PC-3 (cell line): ENCODE measurements around the gene EHMT2. TPM values are rescaled to one million over a fixed set of nuclear protein-coding genes. Genes with fewer than 3 reads are reported as not detected.

Experiments
- ATAC-seq: fragments of 200-7000 bp; cut with Tn5 transposase; 2 replicates; pipeline ENCODE4 v1.9.1; 2020; ENCODE audit warnings: mild to moderate bottlenecking, moderate library complexity
- BruUV-seq: library from RNA; stranded (reverse); fragments of 400-500 nt; replicated peaks from 2 replicates; lab custom pipeline; 2021; lab: Mats Ljungman, UMichigan
- CTCF ChIA-PET: fragments of 300-600 bp; sonication (Branson Sonifier 250); formaldehyde crosslinking; loops from one replicate; lab custom pipeline; 2022; ENCODE audit warnings: antibody characterized with exemption; lab: Charles Lee
- POLR2A ChIA-PET: fragments of 300-600 bp; sonication (Branson Sonifier 250); formaldehyde crosslinking; loops from one replicate; lab custom pipeline; 2022; ENCODE audit warnings: antibody characterized with exemption; ENCODE audit not compliant: unreplicated experiment; lab: Charles Lee
- DNase-seq: peaks from one replicate; pipeline ENCODE4 v3.0.0-alpha.2; 2015
- H2AFZ ChIP-seq: fragments of 300-600 bp; sonication (generic); 2 replicates; pipeline ENCODE4 v1.6.0; 2016; ENCODE audit warnings: antibody characterized with exemption, low read length
- H3F3A ChIP-seq: fragments of 300-600 bp; sonication (generic); one replicate; pipeline ENCODE4 v1.6.0; 2017; ENCODE audit warnings: antibody characterized with exemption, low read length, control low read depth, mild to moderate bottlenecking; ENCODE audit not compliant: unreplicated experiment
- H3K27ac ChIP-seq: fragments of 300-600 bp; sonication (generic); 2 replicates; pipeline ENCODE4 v1.5.1; 2016; ENCODE audit warnings: mild to moderate bottlenecking, low read length
- H3K27me3 ChIP-seq: fragments of 300-600 bp; sonication (generic); 2 replicates; pipeline ENCODE4 v1.6.1; 2016; ENCODE audit warnings: low read length, mixed read lengths
- H3K36me3 ChIP-seq: fragments of 300-600 bp; sonication (generic); 2 replicates; pipeline ENCODE4 v1.6.1; 2016; ENCODE audit warnings: low read depth, mixed run types, low read length, mixed read lengths
- H3K4me1 ChIP-seq: fragments of 300-600 bp; sonication (generic); 2 replicates; pipeline ENCODE4 v1.5.1; 2016; ENCODE audit warnings: low read length; ENCODE audit not compliant: insufficient read depth
- H3K4me2 ChIP-seq: fragments of 300-600 bp; sonication (generic); 2 replicates; pipeline ENCODE4 v1.6.0; 2016; ENCODE audit warnings: low read length
- H3K4me3 ChIP-seq: fragments of 300-600 bp; sonication (generic); 2 replicates; pipeline ENCODE4 v1.5.1; 2016; ENCODE audit warnings: mild to moderate bottlenecking, low read length, mixed read lengths
- H3K79me2 ChIP-seq: fragments of 300-600 bp; sonication (generic); 2 replicates; pipeline ENCODE4 v1.6.1; 2017; ENCODE audit warnings: low read length, mixed read lengths
- H3K9ac ChIP-seq: fragments of 300-600 bp; sonication (generic); 2 replicates; pipeline ENCODE4 v1.6.0; 2016; ENCODE audit warnings: mild to moderate bottlenecking, low read length
- H3K9me2 ChIP-seq: fragments of 300-600 bp; sonication (generic); replicated peaks from 2 replicates; pipeline ENCODE4 v1.6.1; 2016; ENCODE audit warnings: mixed run types, low read length, mixed read lengths
- H3K9me3 ChIP-seq: fragments of 300-600 bp; sonication (generic); 2 replicates; pipeline ENCODE4 v1.6.1; 2016; ENCODE audit warnings: low read length, mixed read lengths
- H4K20me1 ChIP-seq: fragments of 300-600 bp; sonication (generic); 2 replicates; pipeline ENCODE4 v1.6.1; 2016; ENCODE audit warnings: low read length, mixed read lengths
- EZH2 ChIP-seq: fragments of 300-600 bp; sonication (generic); IDR thresholded peaks from one replicate; pipeline ENCODE4 v1.6.1; 2017; ENCODE audit warnings: antibody characterized with exemption, mild to moderate bottlenecking, low read length; ENCODE audit not compliant: unreplicated experiment
- EZH2phosphoT487 ChIP-seq: fragments of 300-600 bp; sonication (generic); IDR thresholded peaks from 2 replicates; pipeline ENCODE4 v1.6.1; 2018; ENCODE audit warnings: mild to moderate bottlenecking, antibody characterized with exemption, low read length, borderline replicate concordance
- intact Hi-C: fragments of 100-400 bp; cut with micrococcal nuclease; formaldehyde crosslinking; loops from 2 replicates; pipeline ENCODE4 v1.9.0; 2023
- total RNA-seq: library from RNA; depleted of rRNA; stranded (reverse); fragments of >200 nt; gene quantifications from 2 replicates; pipeline ENCODE4 v1.2.3, GENCODE V29; 2014
- TF ChIP-seq, protein P1 (sequence below): fragments of 300-600 bp; sonication (generic); conservative IDR thresholded peaks from 2 replicates; pipeline ENCODE4 v1.5.1; 2017; ENCODE audit warnings: antibody characterized with exemption, low read depth, mild to moderate bottlenecking, low read length

EHMT2 gene
- total RNA-seq, 1 experiment from 2014 or later = 74.5 TPM

GRCh38 chr6:31861150-31861549 is 36.3 kb downstream of the EHMT2 start:
- Histone ChIP-seq H3F3A (no peaks in the 10 kb centered on the region), H2AFZ (no peak overlapping the region), H3K9ac (no peak overlapping the region), H4K20me1 (no peaks in the 10 kb centered on the region), H3K4me2 (peak overlapping the region; percentile 95; the same call in 1 of the 2 replicates), H3K36me3 (peaks cover 7% of the 10 kb centered on the region), H3K79me2 (0 out of 2 replicates have a peak, but pooled peaks cover 5% of the 10 kb centered on the region), H3K27me3 (no peaks in the 10 kb centered on the region), H3K27ac (no peak overlapping the region), H3K9me3 (no peaks in the 10 kb centered on the region), H3K4me3 (no peak overlapping the region), H3K9me2 (no peaks in the 10 kb centered on the region), H3K4me1 (peaks cover 5% of the 10 kb centered on the region; the same call in 1 of the 2 replicates)
- no peak for DNase-seq
- POLR2A ChIA-PET = no interaction called here
- BruUV-seq = no TSS peak
- intact Hi-C loops = loop anchor here (5.0 to 10.0 kb wide), 2 partner anchors 36 to 176 kb away; partner anchors contain the start of genes EHMT2 and LY6G5C
- CTCF ChIA-PET = no interaction called here
- ATAC-seq = no peak
- TF ChIP-seq, protein P1, sequence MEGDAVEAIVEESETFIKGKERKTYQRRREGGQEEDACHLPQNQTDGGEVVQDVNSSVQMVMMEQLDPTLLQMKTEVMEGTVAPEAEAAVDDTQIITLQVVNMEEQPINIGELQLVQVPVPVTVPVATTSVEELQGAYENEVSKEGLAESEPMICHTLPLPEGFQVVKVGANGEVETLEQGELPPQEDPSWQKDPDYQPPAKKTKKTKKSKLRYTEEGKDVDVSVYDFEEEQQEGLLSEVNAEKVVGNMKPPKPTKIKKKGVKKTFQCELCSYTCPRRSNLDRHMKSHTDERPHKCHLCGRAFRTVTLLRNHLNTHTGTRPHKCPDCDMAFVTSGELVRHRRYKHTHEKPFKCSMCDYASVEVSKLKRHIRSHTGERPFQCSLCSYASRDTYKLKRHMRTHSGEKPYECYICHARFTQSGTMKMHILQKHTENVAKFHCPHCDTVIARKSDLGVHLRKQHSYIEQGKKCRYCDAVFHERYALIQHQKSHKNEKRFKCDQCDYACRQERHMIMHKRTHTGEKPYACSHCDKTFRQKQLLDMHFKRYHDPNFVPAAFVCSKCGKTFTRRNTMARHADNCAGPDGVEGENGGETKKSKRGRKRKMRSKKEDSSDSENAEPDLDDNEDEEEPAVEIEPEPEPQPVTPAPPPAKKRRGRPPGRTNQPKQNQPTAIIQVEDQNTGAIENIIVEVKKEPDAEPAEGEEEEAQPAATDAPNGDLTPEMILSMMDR = no peak
- TF ChIP-seq EZH2 = no peak
- TF ChIP-seq EZH2phosphoT487 = no peak

GRCh38 chr6:31860349-31860748 is 37.1 kb downstream of the EHMT2 start:
- intact Hi-C loops = loop anchor here (5.0 to 10.0 kb wide), 2 partner anchors 37 to 176 kb away; partner anchors contain the start of genes EHMT2 and LY6G5C

GRCh38 chr6:31859923-31860322 is 37.6 kb downstream of the EHMT2 start:
- H3F3A ChIP-seq = no peaks in the 10 kb centered on the region
- H3K9me3 ChIP-seq = no peaks in the 10 kb centered on the region
- H2AFZ ChIP-seq = no peak overlapping the region
- TF ChIP-seq EZH2phosphoT487 (no peak), EZH2 (no peak)
- TF ChIP-seq, protein P1 = no peak
- POLR2A ChIA-PET = no interaction called here
- no TSS peak for BruUV-seq
- intact Hi-C loops = loop anchor here (5.0 to 10.0 kb wide), 2 partner anchors 37 to 175 kb away; partner anchors contain the start of genes EHMT2 and LY6G5C
- peaks cover 7% of the 10 kb centered on the region for H3K36me3 ChIP-seq
- H3K4me3 ChIP-seq = no peak overlapping the region
- H3K9ac ChIP-seq = no peak overlapping the region
- no peaks in the 10 kb centered on the region for H3K27me3 ChIP-seq
- ATAC-seq = no peak
- no peaks in the 10 kb centered on the region for H3K9me2 ChIP-seq
- H3K27ac ChIP-seq = no peak overlapping the region
- H4K20me1 ChIP-seq = no peaks in the 10 kb centered on the region
- CTCF ChIA-PET = no interaction called here
- no peak overlapping the region for H3K4me2 ChIP-seq
- DNase-seq = no peak
- 0 out of 2 replicates have a peak, but pooled peaks cover 5% of the 10 kb centered on the region for H3K79me2 ChIP-seq
- peaks cover 5% of the 10 kb centered on the region; the same call in 1 of the 2 replicates for H3K4me1 ChIP-seq

More at GRCh38 chr6:31860349-31860748, 37.1 kb downstream of the EHMT2 start:
- Histone ChIP-seq H3K4me1 (peaks cover 5% of the 10 kb centered on the region; the same call in 1 of the 2 replicates), H3K27ac (no peak overlapping the region), H4K20me1 (no peaks in the 10 kb centered on the region), H3K9me2 (no peaks in the 10 kb centered on the region), H3K27me3 (no peaks in the 10 kb centered on the region), H3F3A (no peaks in the 10 kb centered on the region), H3K9ac (no peak overlapping the region), H3K4me2 (no peak overlapping the region), H3K4me3 (no peak overlapping the region), H2AFZ (no peak overlapping the region), H3K9me3 (no peaks in the 10 kb centered on the region), H3K79me2 (0 out of 2 replicates have a peak, but pooled peaks cover 5% of the 10 kb centered on the region), H3K36me3 (peaks cover 7% of the 10 kb centered on the region)
- DNase-seq (no peak), ATAC-seq (no peak)
- POLR2A ChIA-PET = no interaction called here
- CTCF ChIA-PET = no interaction called here
- BruUV-seq = no TSS peak
- TF ChIP-seq, protein P1 = no peak
- TF ChIP-seq EZH2phosphoT487 = no peak
- TF ChIP-seq EZH2 = no peak
